ENCODE measurements around the gene ADAMTS17.

DNA sequence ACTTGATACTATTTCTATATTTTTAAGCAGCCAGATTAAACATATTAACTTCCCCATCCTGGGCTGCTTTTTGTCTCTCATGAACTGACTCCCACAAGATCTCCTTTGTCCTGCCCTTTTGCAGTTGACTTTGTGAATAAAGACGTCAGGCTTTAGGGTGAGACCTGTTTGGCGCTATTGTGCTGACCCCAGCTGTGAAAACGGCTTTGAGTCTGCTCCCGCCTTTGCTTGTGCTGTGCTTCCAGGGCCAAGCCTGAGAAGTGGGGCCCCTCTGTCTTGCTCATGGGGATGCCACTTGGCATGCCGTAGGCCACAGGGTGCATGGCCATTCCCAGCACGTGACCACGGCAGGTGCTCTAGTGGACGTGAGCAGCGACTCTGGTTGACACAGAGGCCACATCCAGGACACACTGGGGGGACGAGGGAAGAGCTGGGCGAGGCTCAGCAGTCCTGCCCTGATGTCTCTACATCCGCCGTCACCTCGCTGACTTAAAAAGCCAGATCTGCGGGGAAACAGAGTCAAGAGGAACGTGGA, 339.6 kb downstream of the ADAMTS17 start:
- TF ChIP-seq, protein P1, sequence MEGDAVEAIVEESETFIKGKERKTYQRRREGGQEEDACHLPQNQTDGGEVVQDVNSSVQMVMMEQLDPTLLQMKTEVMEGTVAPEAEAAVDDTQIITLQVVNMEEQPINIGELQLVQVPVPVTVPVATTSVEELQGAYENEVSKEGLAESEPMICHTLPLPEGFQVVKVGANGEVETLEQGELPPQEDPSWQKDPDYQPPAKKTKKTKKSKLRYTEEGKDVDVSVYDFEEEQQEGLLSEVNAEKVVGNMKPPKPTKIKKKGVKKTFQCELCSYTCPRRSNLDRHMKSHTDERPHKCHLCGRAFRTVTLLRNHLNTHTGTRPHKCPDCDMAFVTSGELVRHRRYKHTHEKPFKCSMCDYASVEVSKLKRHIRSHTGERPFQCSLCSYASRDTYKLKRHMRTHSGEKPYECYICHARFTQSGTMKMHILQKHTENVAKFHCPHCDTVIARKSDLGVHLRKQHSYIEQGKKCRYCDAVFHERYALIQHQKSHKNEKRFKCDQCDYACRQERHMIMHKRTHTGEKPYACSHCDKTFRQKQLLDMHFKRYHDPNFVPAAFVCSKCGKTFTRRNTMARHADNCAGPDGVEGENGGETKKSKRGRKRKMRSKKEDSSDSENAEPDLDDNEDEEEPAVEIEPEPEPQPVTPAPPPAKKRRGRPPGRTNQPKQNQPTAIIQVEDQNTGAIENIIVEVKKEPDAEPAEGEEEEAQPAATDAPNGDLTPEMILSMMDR (IDR thresholded peaks at IDR 0.05) = no peak
- TF ChIP-seq POLR2AphosphoS5 (IDR thresholded peaks at IDR 0.05; ENCODE audit: low read depth, low read length) = no peak
- no peak for TF ChIP-seq SIN3A (IDR thresholded peaks at IDR 0.05; ENCODE audit: borderline replicate concordance, insufficient read depth, low read depth, low read length)
- no peak for TF ChIP-seq REST (IDR thresholded peaks at IDR 0.05; ENCODE audit: insufficient read depth in 1 of 2, low read depth in 2 of 2, low read length in 1 of 2)
